GM12878 (cell line): Measurements from ENCODE around the gene NOP56. TPM values are rescaled to one million over a fixed set of nuclear protein-coding genes. Genes with fewer than 3 reads are reported as not detected.

ENCODE experiments used
- ATAC-seq: fragments of 200-7000 bp; cut with Tn5 transposase; 3 replicates; pipeline ENCODE4 v1.9.1; 2020; ENCODE audit warnings: mild to moderate bottlenecking, moderate library complexity
- BruUV-seq: library from RNA; stranded (reverse); fragments of 400-500 nt; replicated peaks from 2 replicates; lab custom pipeline; 2021; lab: Mats Ljungman, UMichigan
- CTCF ChIA-PET: fragments of 300-600 bp; sonication (Branson Sonifier 250); formaldehyde crosslinking; extraction: SDS; loops from one replicate; lab custom pipeline; 2021; ENCODE audit warnings: inconsistent platforms; lab: Yijun Ruan, JAX
- POLR2A ChIA-PET: fragments of 350-600 bp; formaldehyde crosslinking; extraction: SDS; loops from one replicate; lab custom pipeline; 2021; ENCODE audit warnings: inconsistent platforms; lab: Charles Lee
- RAD21 ChIA-PET: fragments of 300-600 bp; sonication (Branson Sonifier 250); formaldehyde crosslinking; loops from one replicate; lab custom pipeline; 2023; ENCODE audit warnings: antibody characterized with exemption; ENCODE audit not compliant: unreplicated experiment; lab: Charles Lee
- SMC1A ChIA-PET: fragments of 300-600 bp; sonication (Branson Sonifier 250); formaldehyde crosslinking; loops from one replicate; lab custom pipeline; 2023; ENCODE audit not compliant: unreplicated experiment, uncharacterized antibody; lab: Charles Lee
- DNase-seq: peaks from one replicate; pipeline ENCODE4 v3.0.0-alpha.2; 2011; ENCODE audit warnings: low read depth, low spot score
- FAIRE-seq: peaks from 3 replicates; lab custom pipeline; 2011; peaks lifted over from hg19 to GRCh38; lab: Jason Lieb, UNC
- H2AFZ ChIP-seq: 2 replicates; pipeline ENCODE4 v1.6.0; 2011; ENCODE audit warnings: low read depth, low read length, control low read depth; ENCODE audit not compliant: control insufficient read depth
- H3K27ac ChIP-seq: 2 replicates; pipeline ENCODE4 v1.5.1; 2011; ENCODE audit warnings: control low read depth; ENCODE audit not compliant: control insufficient read depth, insufficient read depth
- H3K27me3 ChIP-seq, 2 experiments: replicated peaks in 1 of 2; 2 replicates each; pipeline versions ENCODE4 v1.6.0 to v1.6.1; 2011; ENCODE audit warnings: low read length in 1 of 2; ENCODE audit not compliant: control insufficient read depth in 2 of 2, insufficient read depth in 2 of 2
- H3K36me3 ChIP-seq, 2 experiments: 2 replicates each; pipeline ENCODE4 v1.5.1; 2011; ENCODE audit warnings: low read length in 1 of 2; ENCODE audit not compliant: control insufficient read depth in 2 of 2, insufficient read depth in 2 of 2
- H3K4me1 ChIP-seq: 2 replicates; pipeline ENCODE4 v1.6.1; 2011; ENCODE audit warnings: mild to moderate bottlenecking, low read length, moderate library complexity, mixed read lengths; ENCODE audit not compliant: control insufficient read depth, insufficient read depth
- H3K4me2 ChIP-seq: 2 replicates; pipeline ENCODE4 v1.6.0; 2011; ENCODE audit warnings: control low read depth; ENCODE audit not compliant: control insufficient read depth, insufficient read depth
- H3K4me3 ChIP-seq: fragments of 200-600 bp; sonication (generic); 2 replicates; pipeline ENCODE4 v1.5.1; 2016
- H3K79me2 ChIP-seq: 2 replicates; pipeline ENCODE4 v1.6.0; 2011; ENCODE audit warnings: low read length; ENCODE audit not compliant: control insufficient read depth, insufficient read depth
- H3K9ac ChIP-seq: 2 replicates; pipeline ENCODE4 v1.8.0; 2011; ENCODE audit warnings: low read length, control low read depth, mixed read lengths; ENCODE audit not compliant: control insufficient read depth, insufficient read depth
- H3K9me3 ChIP-seq: replicated peaks from 3 replicates; pipeline ENCODE4 v1.5.1; 2011; ENCODE audit warnings: mild to moderate bottlenecking, low read length; ENCODE audit not compliant: control insufficient read depth, insufficient read depth
- H4K20me1 ChIP-seq: 2 replicates; pipeline ENCODE4 v1.6.0; 2011; ENCODE audit not compliant: control insufficient read depth, insufficient read depth
- CEBPB ChIP-seq, 2 experiments: fragments of 150-350 bp in 1 of 2; IDR thresholded peaks; 2 replicates each; pipeline ENCODE4 v1.6.1; 2012 to 2014; ENCODE audit warnings: low read depth in 2 of 2, low read length in 2 of 2, borderline replicate concordance in 1 of 2, inconsistent platforms in 1 of 2
- NFYB ChIP-seq: IDR thresholded peaks from 2 replicates; pipeline ENCODE4 v1.6.1; 2011; ENCODE audit warnings: low read depth, mild to moderate bottlenecking, low read length, improper control_type of control experiment, moderate library complexity; ENCODE audit not compliant: insufficient read depth
- POU2F2 ChIP-seq: IDR thresholded peaks from 3 replicates; pipeline ENCODE4 v1.6.1; 2011; ENCODE audit warnings: low read depth, mild to moderate bottlenecking, low read length, borderline replicate concordance
- SREBF1 ChIP-seq: IDR thresholded peaks from 2 replicates; pipeline ENCODE4 v1.6.1; 2012; ENCODE audit warnings: mild to moderate bottlenecking, low read length
- ZZZ3 ChIP-seq: IDR thresholded peaks from 2 replicates; pipeline ENCODE4 v1.6.1; 2011; ENCODE audit warnings: low read depth; ENCODE audit not compliant: control insufficient read depth, insufficient read length
- WGBS: methylation state at CpG from one replicate; pipeline ENCODE4 v1.1.6; 2016; ENCODE audit warnings: low lambda C conversion rate; ENCODE audit not compliant: insufficient replicate concordance, insufficient coverage; ENCODE audit errors: missing lambda C conversion rate; 5-methylcytosine and 5-hydroxymethylcytosine counted together
- in situ Hi-C: fragments of 300-500 bp; cut with MboI; formaldehyde crosslinking; loops from 9 replicates; pipeline ENCODE4 v1.14.3; 2018; ENCODE audit warnings: mixed read lengths
- intact Hi-C: fragments of 100-400 bp; cut with micrococcal nuclease; formaldehyde crosslinking; loops from one replicate; pipeline ENCODE4 v1.14.2; 2022; ENCODE audit not compliant: unreplicated experiment
- polyA plus RNA-seq, 11 experiments: library from polyadenylated mRNA; depleted of rRNA in 4 of 11; unstranded in 6 of 11; stranded (reverse) in 5 of 11; fragments of >200 nt; fragmentation: Nextera tagmentation in 4 of 11; fragmentation: Illumina TruSeq in 1 of 11; extraction: Ambion mirVana in 4 of 11; extraction: Trizol in 1 of 11; gene quantifications; 1 replicate in 1 of 11; 2 replicates in 10 of 11; pipeline versions ENCODE4 v1.2.1 to v1.2.3, GENCODE V29; 2011 to 2016; ENCODE audit warnings: inconsistent platforms in 2 of 11, missing spikeins in 2 of 11, low read depth in 1 of 11
- total RNA-seq, 4 experiments: library from RNA; depleted of rRNA in 3 of 4; stranded (reverse); fragments of >200 nt in 3 of 4; fragmentation: Illumina TruSeq in 1 of 4; extraction: Trizol in 1 of 4; gene quantifications; 2 replicates each; pipeline versions ENCODE4 v1.2.1 to v1.2.3, GENCODE V29; 2013 to 2021
- TF ChIP-seq, protein P1 (sequence below): fragments of 450-650 bp; formaldehyde crosslinking; IDR thresholded peaks from 2 replicates; pipeline ENCODE4 v1.5.0; 2022; ENCODE audit warnings: mild to moderate bottlenecking, missing genetic modification characterization
- TF ChIP-seq, protein P2 (sequence below): fragments of 450-650 bp; IDR thresholded peaks from 2 replicates; pipeline ENCODE4 v1.6.1; 2014; ENCODE audit warnings: mild to moderate bottlenecking

The NOP56 gene
- total and polyA plus RNA-seq, 10 of the 15 experiments (the other 5 are each of a cell fraction or from before 2014, with no cell fraction given): 254 to 550 (median 464) TPM

DNA sequence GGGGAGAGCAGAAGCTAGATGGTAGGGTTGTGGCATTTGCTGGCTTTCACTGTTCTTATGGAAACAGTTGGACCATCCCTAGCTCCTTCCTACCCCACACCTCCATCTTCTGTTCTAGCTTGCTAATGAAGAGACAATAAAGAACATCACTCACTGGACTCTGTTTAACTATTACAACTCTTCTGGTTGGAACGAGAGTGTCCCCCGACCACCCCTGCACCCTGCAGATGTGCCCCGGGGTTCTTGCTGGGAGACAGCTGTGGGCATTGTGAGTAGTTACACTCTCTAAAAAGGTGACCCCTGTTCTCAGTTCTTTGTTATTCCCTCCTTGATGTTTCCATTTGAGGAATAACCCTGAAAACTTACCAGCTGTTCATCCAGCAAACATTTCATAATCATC is 40.4 kb upstream of the NOP56 start (continued):
- TF ChIP-seq, protein P1, sequence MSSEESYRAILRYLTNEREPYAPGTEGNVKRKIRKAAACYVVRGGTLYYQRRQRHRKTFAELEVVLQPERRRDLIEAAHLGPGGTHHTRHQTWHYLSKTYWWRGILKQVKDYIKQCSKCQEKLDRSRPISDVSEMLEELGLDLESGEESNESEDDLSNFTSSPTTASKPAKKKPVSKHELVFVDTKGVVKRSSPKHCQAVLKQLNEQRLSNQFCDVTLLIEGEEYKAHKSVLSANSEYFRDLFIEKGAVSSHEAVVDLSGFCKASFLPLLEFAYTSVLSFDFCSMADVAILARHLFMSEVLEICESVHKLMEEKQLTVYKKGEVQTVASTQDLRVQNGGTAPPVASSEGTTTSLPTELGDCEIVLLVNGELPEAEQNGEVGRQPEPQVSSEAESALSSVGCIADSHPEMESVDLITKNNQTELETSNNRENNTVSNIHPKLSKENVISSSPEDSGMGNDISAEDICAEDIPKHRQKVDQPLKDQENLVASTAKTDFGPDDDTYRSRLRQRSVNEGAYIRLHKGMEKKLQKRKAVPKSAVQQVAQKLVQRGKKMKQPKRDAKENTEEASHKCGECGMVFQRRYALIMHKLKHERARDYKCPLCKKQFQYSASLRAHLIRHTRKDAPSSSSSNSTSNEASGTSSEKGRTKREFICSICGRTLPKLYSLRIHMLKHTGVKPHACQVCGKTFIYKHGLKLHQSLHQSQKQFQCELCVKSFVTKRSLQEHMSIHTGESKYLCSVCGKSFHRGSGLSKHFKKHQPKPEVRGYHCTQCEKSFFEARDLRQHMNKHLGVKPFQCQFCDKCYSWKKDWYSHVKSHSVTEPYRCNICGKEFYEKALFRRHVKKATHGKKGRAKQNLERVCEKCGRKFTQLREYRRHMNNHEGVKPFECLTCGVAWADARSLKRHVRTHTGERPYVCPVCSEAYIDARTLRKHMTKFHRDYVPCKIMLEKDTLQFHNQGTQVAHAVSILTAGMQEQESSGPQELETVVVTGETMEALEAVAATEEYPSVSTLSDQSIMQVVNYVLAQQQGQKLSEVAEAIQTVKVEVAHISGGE: no peak
- TF ChIP-seq NFYB: no peak
- TF ChIP-seq, all 136 proteins: peak for 0

DNA sequence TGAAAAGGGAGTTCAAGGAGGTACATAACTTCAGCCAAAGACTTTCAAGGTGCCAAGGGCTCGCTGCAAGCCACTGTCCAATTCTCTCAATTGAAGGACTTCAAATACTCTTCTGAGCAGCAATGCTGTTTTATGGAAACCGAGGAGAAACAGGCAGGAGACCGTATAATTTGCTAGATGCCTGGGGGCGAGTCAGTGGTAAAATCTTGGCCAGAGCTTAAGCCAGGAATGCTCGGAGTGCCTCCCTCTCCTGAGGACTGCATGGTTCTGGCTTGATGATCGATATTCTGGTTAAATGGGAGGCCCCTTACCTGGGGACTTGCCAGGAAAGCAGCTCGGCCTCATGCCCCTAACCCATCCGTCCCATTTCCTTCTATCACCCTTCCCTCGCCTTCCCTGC is 35.8 kb upstream of the NOP56 start:
- Histone ChIP-seq H3K9me3 (no peaks in the 10 kb centered on the region), H3K4me3 (no peak overlapping the region), H3K27me3 (peaks cover 0 to 4% of the 10 kb centered on the region in 2 experiments; a peak in 3 of 4 replicates), H3K4me1 (peaks cover 3% of the 10 kb centered on the region; the same call in 1 of the 2 replicates), H4K20me1 (no peaks in the 10 kb centered on the region), H3K4me2 (no peak overlapping the region), H3K27ac (no peak overlapping the region), H3K79me2 (no peaks in the 10 kb centered on the region), H2AFZ (no peak overlapping the region), H3K36me3 (no peaks in the 10 kb centered on the region), H3K9ac (no peak overlapping the region)
- ATAC-seq: no peak
- 16% methylated on average over 9 of the region's 9 CpGs for WGBS
- in situ Hi-C loops (no loop called here), intact Hi-C loops (no loop called here)
- DNase-seq: no peak
- ChIA-PET RAD21 (no interaction called here), POLR2A (no interaction called here), CTCF (no interaction called here), SMC1A (no interaction called here)
- TF ChIP-seq ZZZ3 (no peak), CEBPB (IDR thresholded peaks at IDR 0.05; ENCODE audit: borderline replicate concordance in 1 of 2, low read depth in 2 of 2, low read length in 2 of 2) (no peak), POU2F2 (no peak), SREBF1 (no peak)
- TF ChIP-seq, protein P2, sequence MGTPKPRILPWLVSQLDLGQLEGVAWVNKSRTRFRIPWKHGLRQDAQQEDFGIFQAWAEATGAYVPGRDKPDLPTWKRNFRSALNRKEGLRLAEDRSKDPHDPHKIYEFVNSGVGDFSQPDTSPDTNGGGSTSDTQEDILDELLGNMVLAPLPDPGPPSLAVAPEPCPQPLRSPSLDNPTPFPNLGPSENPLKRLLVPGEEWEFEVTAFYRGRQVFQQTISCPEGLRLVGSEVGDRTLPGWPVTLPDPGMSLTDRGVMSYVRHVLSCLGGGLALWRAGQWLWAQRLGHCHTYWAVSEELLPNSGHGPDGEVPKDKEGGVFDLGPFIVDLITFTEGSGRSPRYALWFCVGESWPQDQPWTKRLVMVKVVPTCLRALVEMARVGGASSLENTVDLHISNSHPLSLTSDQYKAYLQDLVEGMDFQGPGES: no peak
- BruUV-seq: no TSS peak
- FAIRE-seq: no peak
